Peyer's patch (tissue), 4 donors: Measurements from ENCODE around the gene PELI3.

Source experiments
- POLR2A ChIP-seq, 2 donors: fragments of 450-650 bp; IDR thresholded peaks; one replicate each; pipeline ENCODE4 v1.5.1; 2017; ENCODE audit warnings: antibody characterized with exemption in 2 of 2, mild to moderate bottlenecking in 2 of 2, moderate library complexity in 2 of 2
- TF ChIP-seq, protein P1 (sequence below), 6 experiments: fragments of 450-650 bp in 4 of 6; fragments of 200-600 bp in 2 of 6; sonication (generic) in 1 of 6; IDR thresholded peaks; one replicate each; pipeline ENCODE4 v1.5.1; 2017 to 2019; ENCODE audit warnings: antibody characterized with exemption in 6 of 6, mild to moderate bottlenecking in 3 of 6, moderate library complexity in 1 of 6

GRCh38 chr11:66454828-66455227, 11.9 kb upstream of the PELI3 start:
- TF ChIP-seq, protein P1, sequence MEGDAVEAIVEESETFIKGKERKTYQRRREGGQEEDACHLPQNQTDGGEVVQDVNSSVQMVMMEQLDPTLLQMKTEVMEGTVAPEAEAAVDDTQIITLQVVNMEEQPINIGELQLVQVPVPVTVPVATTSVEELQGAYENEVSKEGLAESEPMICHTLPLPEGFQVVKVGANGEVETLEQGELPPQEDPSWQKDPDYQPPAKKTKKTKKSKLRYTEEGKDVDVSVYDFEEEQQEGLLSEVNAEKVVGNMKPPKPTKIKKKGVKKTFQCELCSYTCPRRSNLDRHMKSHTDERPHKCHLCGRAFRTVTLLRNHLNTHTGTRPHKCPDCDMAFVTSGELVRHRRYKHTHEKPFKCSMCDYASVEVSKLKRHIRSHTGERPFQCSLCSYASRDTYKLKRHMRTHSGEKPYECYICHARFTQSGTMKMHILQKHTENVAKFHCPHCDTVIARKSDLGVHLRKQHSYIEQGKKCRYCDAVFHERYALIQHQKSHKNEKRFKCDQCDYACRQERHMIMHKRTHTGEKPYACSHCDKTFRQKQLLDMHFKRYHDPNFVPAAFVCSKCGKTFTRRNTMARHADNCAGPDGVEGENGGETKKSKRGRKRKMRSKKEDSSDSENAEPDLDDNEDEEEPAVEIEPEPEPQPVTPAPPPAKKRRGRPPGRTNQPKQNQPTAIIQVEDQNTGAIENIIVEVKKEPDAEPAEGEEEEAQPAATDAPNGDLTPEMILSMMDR (IDR thresholded peaks at IDR 0.05), result no peak
- no peak for TF ChIP-seq POLR2A (IDR thresholded peaks at IDR 0.05)
